IMR-90 (cell line): Measurements from ENCODE around the gene UGT1A10.

Experiments used
- BHLHE40 ChIP-seq: fragments of 150-350 bp; IDR thresholded peaks from 2 replicates; pipeline ENCODE4 v1.6.1; 2016; ENCODE audit warnings: mild to moderate bottlenecking, low read depth, low read length
- CEBPB ChIP-seq: IDR thresholded peaks from 2 replicates; pipeline ENCODE4 v1.6.1; 2012; ENCODE audit warnings: low read depth, low read length, improper control_type of control experiment
- NFE2L2 ChIP-seq: fragments of 150-350 bp; IDR thresholded peaks from 2 replicates; pipeline ENCODE4 v1.6.1; 2016; ENCODE audit warnings: low read depth, mild to moderate bottlenecking, low read length
- POLR2A ChIP-seq: IDR thresholded peaks from 2 replicates; pipeline ENCODE4 v1.6.1; 2012; ENCODE audit warnings: mild to moderate bottlenecking, low read depth, low read length
- RAD21 ChIP-seq: IDR thresholded peaks from 2 replicates; pipeline ENCODE4 v1.6.1; 2012; ENCODE audit warnings: low read length, improper control_type of control experiment
- RCOR1 ChIP-seq: IDR thresholded peaks from 2 replicates; pipeline ENCODE4 v1.6.1; 2012; ENCODE audit warnings: mild to moderate bottlenecking, low read length, improper control_type of control experiment; ENCODE audit not compliant: insufficient replicate concordance
- RFX5 ChIP-seq: IDR thresholded peaks from 2 replicates; pipeline ENCODE4 v1.8.0; 2012; ENCODE audit warnings: low read depth, mild to moderate bottlenecking, low read length, moderate library complexity
- SMC3 ChIP-seq: fragments of 150-350 bp; IDR thresholded peaks from 2 replicates; pipeline ENCODE4 v1.6.1; 2016; ENCODE audit warnings: low read depth, mild to moderate bottlenecking, antibody characterized with exemption, low read length, moderate library complexity
- TF ChIP-seq, protein P1 (sequence below): fragments of 150-350 bp; IDR thresholded peaks from 2 replicates; pipeline ENCODE4 v1.6.1; 2017; ENCODE audit warnings: mild to moderate bottlenecking, antibody characterized with exemption, low read length, low read depth
- TF ChIP-seq, protein P2 (sequence below): conservative IDR thresholded peaks from 2 replicates; pipeline ENCODE4 v1.5.1; 2012; ENCODE audit warnings: mild to moderate bottlenecking, low read depth, low read length, improper control_type of control experiment

DNA sequence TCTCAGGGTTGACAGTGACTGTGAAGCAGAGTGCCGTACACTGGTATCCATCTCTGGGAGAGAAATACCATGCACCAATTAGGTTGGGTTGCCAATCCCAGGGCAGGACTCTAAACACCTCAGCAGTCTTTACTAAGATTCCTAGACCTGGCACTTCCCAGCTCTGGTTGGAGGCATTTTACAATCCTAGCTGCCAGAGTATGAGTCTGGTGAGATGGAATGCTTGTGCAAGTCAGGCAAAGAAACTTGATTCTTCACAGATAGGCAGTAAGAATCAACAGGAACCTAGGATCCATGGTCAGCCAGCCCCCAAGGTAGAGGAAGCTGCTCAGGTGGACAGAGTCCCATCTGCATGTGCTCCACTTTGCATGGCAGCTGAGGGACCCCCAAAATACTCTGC lies 70.5 kb downstream of the UGT1A10 start:
- TF ChIP-seq RFX5 (no peak), RAD21 (no peak), POLR2A (no peak), CEBPB (0 out of 2 replicates have a peak, but pooled peaks have one; percentile 20), RCOR1 (no peak), SMC3 (no peak), NFE2L2 (no peak), BHLHE40 (no peak)
- TF ChIP-seq, protein P1, sequence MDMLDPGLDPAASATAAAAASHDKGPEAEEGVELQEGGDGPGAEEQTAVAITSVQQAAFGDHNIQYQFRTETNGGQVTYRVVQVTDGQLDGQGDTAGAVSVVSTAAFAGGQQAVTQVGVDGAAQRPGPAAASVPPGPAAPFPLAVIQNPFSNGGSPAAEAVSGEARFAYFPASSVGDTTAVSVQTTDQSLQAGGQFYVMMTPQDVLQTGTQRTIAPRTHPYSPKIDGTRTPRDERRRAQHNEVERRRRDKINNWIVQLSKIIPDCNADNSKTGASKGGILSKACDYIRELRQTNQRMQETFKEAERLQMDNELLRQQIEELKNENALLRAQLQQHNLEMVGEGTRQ: no peak
- TF ChIP-seq, protein P2, sequence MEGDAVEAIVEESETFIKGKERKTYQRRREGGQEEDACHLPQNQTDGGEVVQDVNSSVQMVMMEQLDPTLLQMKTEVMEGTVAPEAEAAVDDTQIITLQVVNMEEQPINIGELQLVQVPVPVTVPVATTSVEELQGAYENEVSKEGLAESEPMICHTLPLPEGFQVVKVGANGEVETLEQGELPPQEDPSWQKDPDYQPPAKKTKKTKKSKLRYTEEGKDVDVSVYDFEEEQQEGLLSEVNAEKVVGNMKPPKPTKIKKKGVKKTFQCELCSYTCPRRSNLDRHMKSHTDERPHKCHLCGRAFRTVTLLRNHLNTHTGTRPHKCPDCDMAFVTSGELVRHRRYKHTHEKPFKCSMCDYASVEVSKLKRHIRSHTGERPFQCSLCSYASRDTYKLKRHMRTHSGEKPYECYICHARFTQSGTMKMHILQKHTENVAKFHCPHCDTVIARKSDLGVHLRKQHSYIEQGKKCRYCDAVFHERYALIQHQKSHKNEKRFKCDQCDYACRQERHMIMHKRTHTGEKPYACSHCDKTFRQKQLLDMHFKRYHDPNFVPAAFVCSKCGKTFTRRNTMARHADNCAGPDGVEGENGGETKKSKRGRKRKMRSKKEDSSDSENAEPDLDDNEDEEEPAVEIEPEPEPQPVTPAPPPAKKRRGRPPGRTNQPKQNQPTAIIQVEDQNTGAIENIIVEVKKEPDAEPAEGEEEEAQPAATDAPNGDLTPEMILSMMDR: no peak
